Measurements from ENCODE around the gene COX7A2L. TPM values are rescaled to one million over a fixed set of nuclear protein-coding genes. Genes with fewer than 3 reads are reported as not detected.

Gene COX7A2L
- total RNA-seq, 4 donors from 2014 or later: 98.7 to 129 (median 119) TPM

GRCh38 chr2:42316910-42317309 is 44.1 kb downstream of the COX7A2L start:
- Histone ChIP-seq H3K36me3 (no peaks in the 10 kb centered on the region), H3K27ac (no peak overlapping the region), H3K4me1 (peaks cover 0 to 5% of the 10 kb centered on the region in 2 donors), H3K27me3 (no peaks in the 10 kb centered on the region), H3K9me3 (no peaks in the 10 kb centered on the region), H3K4me3 (replicated peaks in 1 of 3) (no peak overlapping the region)
- TF ChIP-seq, protein P1, sequence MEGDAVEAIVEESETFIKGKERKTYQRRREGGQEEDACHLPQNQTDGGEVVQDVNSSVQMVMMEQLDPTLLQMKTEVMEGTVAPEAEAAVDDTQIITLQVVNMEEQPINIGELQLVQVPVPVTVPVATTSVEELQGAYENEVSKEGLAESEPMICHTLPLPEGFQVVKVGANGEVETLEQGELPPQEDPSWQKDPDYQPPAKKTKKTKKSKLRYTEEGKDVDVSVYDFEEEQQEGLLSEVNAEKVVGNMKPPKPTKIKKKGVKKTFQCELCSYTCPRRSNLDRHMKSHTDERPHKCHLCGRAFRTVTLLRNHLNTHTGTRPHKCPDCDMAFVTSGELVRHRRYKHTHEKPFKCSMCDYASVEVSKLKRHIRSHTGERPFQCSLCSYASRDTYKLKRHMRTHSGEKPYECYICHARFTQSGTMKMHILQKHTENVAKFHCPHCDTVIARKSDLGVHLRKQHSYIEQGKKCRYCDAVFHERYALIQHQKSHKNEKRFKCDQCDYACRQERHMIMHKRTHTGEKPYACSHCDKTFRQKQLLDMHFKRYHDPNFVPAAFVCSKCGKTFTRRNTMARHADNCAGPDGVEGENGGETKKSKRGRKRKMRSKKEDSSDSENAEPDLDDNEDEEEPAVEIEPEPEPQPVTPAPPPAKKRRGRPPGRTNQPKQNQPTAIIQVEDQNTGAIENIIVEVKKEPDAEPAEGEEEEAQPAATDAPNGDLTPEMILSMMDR (IDR thresholded peaks at IDR 0.05): no peak
- no peak for TF ChIP-seq POLR2A (IDR thresholded peaks at IDR 0.05)
- DNase-seq: no peak
- intact Hi-C loops (cut with DNase I): no loop called here
- 94 to 95% methylated on average over 3 of the region's 3 CpGs for WGBS, 2 donors

DNA sequence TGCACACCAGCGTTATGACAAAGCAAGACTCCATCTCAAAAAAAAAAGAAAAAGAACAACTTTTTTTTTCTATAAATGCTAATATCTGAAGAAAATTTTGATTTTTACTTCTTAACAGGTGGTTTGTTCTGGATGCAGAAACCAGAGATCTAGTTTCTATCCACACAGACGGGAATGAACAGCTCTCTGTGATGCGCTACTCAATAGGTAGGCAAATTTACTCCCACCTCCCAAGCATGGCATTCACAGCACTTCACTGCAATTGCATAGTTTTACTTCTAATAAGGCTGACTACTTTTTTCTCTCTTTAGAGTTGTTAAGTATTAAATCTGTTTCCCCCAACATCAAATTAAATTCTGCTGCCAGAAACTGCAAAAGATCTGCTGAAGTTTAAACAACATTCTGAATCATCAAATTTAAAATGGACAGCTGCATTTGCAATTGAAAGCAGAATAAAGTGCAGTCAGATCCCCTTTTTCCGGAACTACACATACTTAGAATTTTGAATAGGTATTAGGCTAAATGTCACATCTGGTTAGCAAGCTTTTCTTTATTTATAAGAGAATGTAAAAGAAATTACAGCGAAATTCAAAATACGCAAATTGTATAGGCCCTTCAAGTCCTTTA is 45.1 kb downstream of the COX7A2L start:
- H3K4me1 ChIP-seq: peaks cover 0 to 7% of the 10 kb centered on the region in 2 donors
- intact Hi-C loops (cut with DNase I): no loop called here
- TF ChIP-seq POLR2A (IDR thresholded peaks at IDR 0.05): no peak
- TF ChIP-seq, protein P1 (IDR thresholded peaks at IDR 0.05): no peak
- 95 to 96% methylated on average over 6 of the region's 6 CpGs for WGBS, 2 donors
- H3K36me3 ChIP-seq: no peaks in the 10 kb centered on the region
- no peak overlapping the region for H3K4me3 ChIP-seq (replicated peaks in 1 of 3)
- H3K27ac ChIP-seq: no peak overlapping the region
- H3K9me3 ChIP-seq: no peaks in the 10 kb centered on the region
- no peaks in the 10 kb centered on the region for H3K27me3 ChIP-seq
- no peak for DNase-seq

GRCh38 chr2:42314892-42315468 is 46.0 kb downstream of the COX7A2L start:
- Histone ChIP-seq H3K9me3 (no peaks in the 10 kb centered on the region), H3K27ac (no peak overlapping the region), H3K27me3 (no peaks in the 10 kb centered on the region), H3K36me3 (no peaks in the 10 kb centered on the region), H3K4me3 (replicated peaks in 1 of 3) (no peak overlapping the region), H3K4me1 (peaks cover 0 to 7% of the 10 kb centered on the region in 2 donors)
- intact Hi-C loops (cut with DNase I): no loop called here
- WGBS, 2 donors: 94 to 97% methylated on average over 3 of the region's 3 CpGs
- DNase-seq: no peak
- no peak for TF ChIP-seq POLR2A (IDR thresholded peaks at IDR 0.05)
- TF ChIP-seq, protein P1 (IDR thresholded peaks at IDR 0.05): no peak

DNA sequence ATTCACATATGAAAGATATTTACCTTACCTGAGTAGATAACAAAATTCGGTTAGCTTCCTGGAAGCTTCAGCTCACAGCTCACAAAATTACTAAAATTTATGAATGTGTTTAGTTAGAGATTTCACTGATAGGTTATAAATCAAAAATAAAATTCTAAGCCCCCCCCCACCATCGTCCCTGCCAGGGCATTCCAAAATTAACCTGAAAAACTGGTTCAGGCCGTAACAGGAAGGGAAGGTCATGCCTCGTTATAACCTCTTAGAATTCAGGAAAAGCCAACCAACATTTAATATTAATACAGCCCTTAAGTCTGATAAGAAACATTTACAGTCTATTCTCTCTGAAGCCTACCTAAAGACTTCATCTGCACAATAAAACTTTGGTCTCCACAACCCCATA is 48.9 kb downstream of the COX7A2L start:
- Histone ChIP-seq H3K27me3 (no peaks in the 10 kb centered on the region), H3K9me3 (no peaks in the 10 kb centered on the region), H3K4me1 (peaks cover 0 to 7% of the 10 kb centered on the region in 2 donors), H3K27ac (no peak overlapping the region), H3K36me3 (no peaks in the 10 kb centered on the region), H3K4me3 (replicated peaks in 1 of 3) (no peak overlapping the region)
- peak in 1 of 2 donors; percentile 28 for DNase-seq
- TF ChIP-seq POLR2A (IDR thresholded peaks at IDR 0.05): no peak
- TF ChIP-seq, protein P1 (IDR thresholded peaks at IDR 0.05): no peak
- intact Hi-C loops (cut with DNase I): no loop called here
- 60 to 65% methylated on average over 4 of the region's 4 CpGs for WGBS, 2 donors

DNA sequence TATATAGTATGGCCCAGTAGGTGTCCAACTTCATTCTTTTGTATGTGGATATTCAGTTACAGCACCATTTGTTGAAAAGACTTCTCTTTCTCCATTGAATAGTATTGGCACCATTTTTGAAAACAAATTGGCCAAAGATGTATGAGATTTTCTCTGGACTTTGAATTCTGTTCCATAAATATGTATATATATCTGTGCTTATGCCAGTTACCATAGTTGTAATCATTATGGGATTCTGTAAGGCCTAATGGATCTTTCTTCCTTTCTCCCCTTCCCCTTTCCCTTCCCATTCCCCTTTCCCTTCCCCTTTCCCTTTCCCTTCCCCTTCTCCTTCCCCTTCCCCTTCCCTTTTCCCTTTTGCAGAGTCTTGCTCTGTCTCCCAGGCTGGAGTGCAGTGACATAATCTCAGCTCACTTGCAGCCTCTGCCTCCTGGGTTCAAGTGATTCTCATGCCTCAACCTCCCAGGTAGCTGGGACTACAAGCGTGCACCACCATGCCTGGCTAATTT is 51.0 kb downstream of the COX7A2L start:
- Histone ChIP-seq H3K36me3 (no peaks in the 10 kb centered on the region), H3K9me3 (no peaks in the 10 kb centered on the region), H3K27ac (no peak overlapping the region), H3K27me3 (no peaks in the 10 kb centered on the region), H3K4me3 (replicated peaks in 1 of 3) (no peak overlapping the region), H3K4me1 (peaks cover 0 to 7% of the 10 kb centered on the region in 2 donors)
- DNase-seq: no peak
- TF ChIP-seq, protein P1 (IDR thresholded peaks at IDR 0.05): no peak
- no peak for TF ChIP-seq POLR2A (IDR thresholded peaks at IDR 0.05)
- WGBS, 2 donors: 94 to 100% methylated on average over 1 of the region's 1 CpG
- intact Hi-C loops (cut with DNase I): no loop called here
